IgD-negative memory B cell (primary cell): ENCODE measurements around the gene FMR1. TPM values are rescaled to one million over a fixed set of nuclear protein-coding genes. Genes with fewer than 3 reads are reported as not detected.

Experiments
- H3K27ac Mint-ChIP-seq, 3 donors: one replicate each; pipeline ENCODE4 v1.8.0; 2020 to 2022; ENCODE audit warnings: mild to moderate bottlenecking in 3 of 3, mixed read lengths in 3 of 3, moderate library complexity in 1 of 3
- H3K27me3 Mint-ChIP-seq: one replicate; pipeline ENCODE4 v1.8.0; 2021; ENCODE audit warnings: mixed read lengths
- H3K36me3 Mint-ChIP-seq: one replicate; pipeline ENCODE4 v1.8.0; 2020; ENCODE audit warnings: mild to moderate bottlenecking, mixed read lengths
- H3K4me1 Mint-ChIP-seq, 3 donors: one replicate each; pipeline ENCODE4 v1.8.0; 2020 to 2022; ENCODE audit warnings: mixed read lengths in 3 of 3, mild to moderate bottlenecking in 1 of 3
- H3K4me3 Mint-ChIP-seq, 4 donors: one replicate each; pipeline ENCODE4 v1.8.0; 2020 to 2022; ENCODE audit warnings: mild to moderate bottlenecking in 4 of 4, mixed read lengths in 4 of 4, moderate library complexity in 3 of 4
- H3K9me3 Mint-ChIP-seq, 3 donors: one replicate each; pipeline ENCODE4 v1.8.0; 2020 to 2021; ENCODE audit warnings: mixed read lengths in 3 of 3, mild to moderate bottlenecking in 1 of 3
- polyA plus RNA-seq: library from polyadenylated mRNA; unstranded; fragments of 300-500 nt; fragmentation: Illumina TruSeq; gene quantifications from one replicate; pipeline ENCODE4 v1.2.3, GENCODE V29; 2021

FMR1 gene
- polyA plus RNA-seq, 1 donor from 2014 or later: 3.5 TPM

DNA sequence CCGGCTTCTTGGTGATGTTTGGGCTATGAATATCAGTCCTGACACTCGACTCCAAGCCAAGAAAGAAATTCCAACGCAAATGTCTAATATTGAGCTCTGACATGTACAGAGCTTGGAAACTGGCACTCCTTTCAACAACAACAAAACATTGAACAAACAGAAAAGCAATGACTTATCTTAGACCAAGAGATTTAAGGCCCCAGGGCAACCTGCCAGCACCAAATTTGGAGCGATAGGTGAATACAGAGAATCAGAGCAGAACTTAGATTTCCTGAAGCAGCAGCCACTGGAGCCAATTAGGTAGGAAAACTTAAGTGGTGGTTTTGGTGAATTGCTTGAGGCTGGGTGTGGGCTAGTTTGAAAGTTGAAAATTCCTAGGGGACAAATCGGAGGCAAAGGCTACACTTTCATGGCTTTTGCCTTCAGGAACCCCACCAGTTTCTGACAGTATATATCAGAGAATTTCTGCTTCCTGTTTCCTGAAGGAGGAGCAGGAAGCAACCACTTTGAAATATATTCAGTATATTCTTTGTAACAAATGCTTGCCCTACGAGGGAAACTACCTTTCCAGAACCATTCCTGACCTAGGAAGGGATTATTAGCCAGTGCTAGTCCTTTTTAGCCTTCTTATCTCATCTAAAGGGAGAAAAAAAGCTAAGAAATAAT, 10.1 kb upstream of the FMR1 start:
- peaks cover 0 to 3% (median 0%) of the 10 kb centered on the region in 3 donors for H3K9me3 Mint-ChIP-seq
- H3K27me3 Mint-ChIP-seq: no peaks in the 10 kb centered on the region
- peaks cover 0 to 14% (median 1%) of the 10 kb centered on the region in 3 donors for H3K4me1 Mint-ChIP-seq
- no peak overlapping the region for H3K27ac Mint-ChIP-seq
- no peak overlapping the region for H3K4me3 Mint-ChIP-seq
- no peaks in the 10 kb centered on the region for H3K36me3 Mint-ChIP-seq

GRCh38 chrX:147902270-147902669, 9.4 kb upstream of the FMR1 start:
- Mint-ChIP-seq H3K27me3 (no peaks in the 10 kb centered on the region), H3K4me3 (no peak overlapping the region), H3K9me3 (peaks cover 0 to 3% (median 0%) of the 10 kb centered on the region in 3 donors), H3K27ac (no peak overlapping the region), H3K4me1 (peaks cover 0 to 14% (median 1%) of the 10 kb centered on the region in 3 donors), H3K36me3 (no peaks in the 10 kb centered on the region)

DNA sequence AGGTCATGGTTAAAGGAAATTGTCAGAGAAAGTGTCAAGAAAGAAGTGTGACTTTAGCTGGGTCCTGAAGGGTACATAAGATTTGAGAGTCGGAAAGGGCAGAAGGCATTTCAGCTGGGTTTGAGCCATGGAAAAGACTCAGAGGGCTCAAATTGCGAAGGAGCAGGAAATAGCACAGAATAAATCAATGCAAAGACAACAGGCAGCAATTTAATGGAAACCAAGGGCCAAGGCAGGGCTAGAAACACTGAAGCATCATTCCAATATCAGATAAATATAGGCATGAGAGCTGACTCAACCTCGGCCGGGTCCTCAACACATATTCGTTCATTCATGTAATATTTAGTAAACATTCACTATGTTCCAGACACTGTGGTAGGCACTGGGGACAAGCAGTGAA, 3.6 kb upstream of the FMR1 start:
- Mint-ChIP-seq H3K4me3 (no peak overlapping the region), H3K27me3 (no peaks in the 10 kb centered on the region), H3K36me3 (no peaks in the 10 kb centered on the region), H3K27ac (peak overlapping the region in 1 of 3 donors; percentile 52), H3K9me3 (no peaks in the 10 kb centered on the region), H3K4me1 (peaks cover 0 to 6% (median 3%) of the 10 kb centered on the region in 3 donors)

GRCh38 chrX:147910607-147911006, 1.1 kb upstream of the FMR1 start:
- Mint-ChIP-seq H3K27me3 (no peaks in the 10 kb centered on the region), H3K9me3 (no peaks in the 10 kb centered on the region), H3K4me1 (peaks cover 6 to 17% (median 16%) of the 10 kb centered on the region in 3 donors), H3K4me3 (peak overlapping the region in 3 of 4 donors; percentile 11 to 74 (median 42)), H3K27ac (peak overlapping the region in 1 of 3 donors; percentile 93), H3K36me3 (no peaks in the 10 kb centered on the region)

- H3K9me3 Mint-ChIP-seq: no peaks in the 10 kb centered on the region
- peak overlapping the region in 2 of 3 donors; percentile 93 for H3K27ac Mint-ChIP-seq
- no peaks in the 10 kb centered on the region for H3K27me3 Mint-ChIP-seq
- peaks cover 8 to 26% (median 19%) of the 10 kb centered on the region in 3 donors for H3K4me1 Mint-ChIP-seq
- peak overlapping the region; percentile 90 to 99 (median 98) for H3K4me3 Mint-ChIP-seq
- no peaks in the 10 kb centered on the region for H3K36me3 Mint-ChIP-seq
Measured at GRCh38 chrX:147912093-147912801, 528 bp downstream of the FMR1 start.

- Mint-ChIP-seq H3K27ac (peak overlapping the region in 1 of 3 donors; percentile 93), H3K4me1 (peaks cover 12 to 36% (median 24%) of the 10 kb centered on the region in 3 donors)
Measured at GRCh38 chrX:147913570-147913969, 1.9 kb downstream of the FMR1 start.

DNA sequence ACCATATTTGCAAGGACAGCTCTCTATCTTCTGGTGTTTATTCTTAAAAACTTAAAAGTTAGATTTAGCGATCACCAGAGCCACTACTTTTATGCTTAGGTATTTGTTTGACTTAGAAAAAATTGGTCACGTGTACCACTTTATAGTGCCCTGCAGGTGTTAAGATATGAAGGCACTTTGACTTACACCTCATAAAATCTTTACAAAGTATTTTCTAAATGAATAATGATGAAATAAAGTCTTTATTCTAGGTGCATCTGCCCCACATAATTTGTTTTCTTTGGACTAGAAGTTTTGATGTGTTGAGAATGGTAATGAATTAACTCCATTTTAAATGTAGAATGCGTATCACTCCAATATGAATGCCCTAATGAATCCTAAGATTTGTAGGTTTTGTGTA, 2.9 kb downstream of the FMR1 start:
- Mint-ChIP-seq H3K27ac (peak overlapping the region in 1 of 3 donors; percentile 54), H3K4me1 (peaks cover 12 to 36% (median 24%) of the 10 kb centered on the region in 3 donors), H3K36me3 (no peaks in the 10 kb centered on the region), H3K4me3 (peak overlapping the region in 1 of 4 donors; percentile 99), H3K27me3 (no peaks in the 10 kb centered on the region), H3K9me3 (peaks cover 0 to 2% (median 0%) of the 10 kb centered on the region in 3 donors)

More at GRCh38 chrX:147913570-147913969, 1.9 kb downstream of the FMR1 start:
- Mint-ChIP-seq H3K4me3 (peak overlapping the region in 2 of 4 donors; percentile 47 to 99), H3K27me3 (no peaks in the 10 kb centered on the region), H3K36me3 (no peaks in the 10 kb centered on the region), H3K9me3 (peaks cover 0 to 2% (median 0%) of the 10 kb centered on the region in 3 donors)

GRCh38 chrX:147916375-147916968, 4.8 kb downstream of the FMR1 start:
- peak overlapping the region in 1 of 4 donors; percentile 35 for H3K4me3 Mint-ChIP-seq
- H3K27ac Mint-ChIP-seq: peak overlapping the region; percentile 11 to 73 (median 33)
- no peaks in the 10 kb centered on the region for H3K36me3 Mint-ChIP-seq
- peaks cover 0 to 4% (median 0%) of the 10 kb centered on the region in 3 donors for H3K9me3 Mint-ChIP-seq
- H3K4me1 Mint-ChIP-seq: peaks cover 15 to 39% (median 30%) of the 10 kb centered on the region in 3 donors
- H3K27me3 Mint-ChIP-seq: no peaks in the 10 kb centered on the region

- H3K4me3 Mint-ChIP-seq: peak overlapping the region in 3 of 4 donors; percentile 5 to 83 (median 80)
- H3K4me1 Mint-ChIP-seq: peaks cover 15 to 42% (median 24%) of the 10 kb centered on the region in 3 donors
- no peaks in the 10 kb centered on the region for H3K27me3 Mint-ChIP-seq
- H3K9me3 Mint-ChIP-seq: peaks cover 0 to 4% (median 0%) of the 10 kb centered on the region in 3 donors
- peak overlapping the region; percentile 11 to 84 (median 41) for H3K27ac Mint-ChIP-seq
- H3K36me3 Mint-ChIP-seq: no peaks in the 10 kb centered on the region
Measured at GRCh38 chrX:147917700-147918695, 6.3 kb downstream of the FMR1 start.

DNA sequence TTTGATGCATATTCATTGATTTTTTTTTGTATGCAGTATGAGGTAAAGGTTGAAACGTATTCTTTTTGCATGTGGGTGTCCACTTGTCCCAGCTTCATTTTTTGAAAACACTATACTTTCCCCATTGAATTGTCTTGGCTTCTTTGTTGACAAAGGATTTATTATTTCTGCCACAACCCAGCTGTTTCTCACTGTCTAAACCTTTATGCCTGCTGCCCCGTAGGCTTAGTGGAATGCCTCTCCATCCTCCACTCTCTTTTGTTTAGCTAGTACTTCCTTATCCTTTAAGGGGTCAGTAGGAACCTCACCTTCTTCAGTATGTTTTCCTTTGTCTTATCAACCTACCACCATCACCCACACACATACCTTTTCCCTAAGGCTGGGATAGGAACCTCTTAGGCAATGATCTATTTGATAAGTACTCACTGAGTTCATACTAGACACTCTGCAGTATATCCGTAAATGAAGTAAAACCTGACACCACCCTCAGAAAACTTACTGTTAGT, 8.5 kb downstream of the FMR1 start:
- Mint-ChIP-seq H3K4me1 (peaks cover 13 to 36% (median 16%) of the 10 kb centered on the region in 3 donors), H3K9me3 (peaks cover 0 to 4% (median 0%) of the 10 kb centered on the region in 3 donors), H3K27ac (no peak overlapping the region), H3K4me3 (no peak overlapping the region), H3K36me3 (no peaks in the 10 kb centered on the region), H3K27me3 (no peaks in the 10 kb centered on the region)

- no peak overlapping the region for H3K4me3 Mint-ChIP-seq
- H3K9me3 Mint-ChIP-seq: peaks cover 0 to 2% (median 0%) of the 10 kb centered on the region in 3 donors
- peaks cover 2 to 12% (median 5%) of the 10 kb centered on the region in 3 donors for H3K4me1 Mint-ChIP-seq
- H3K27me3 Mint-ChIP-seq: no peaks in the 10 kb centered on the region
- no peak overlapping the region for H3K27ac Mint-ChIP-seq
- H3K36me3 Mint-ChIP-seq: no peaks in the 10 kb centered on the region
Measured at GRCh38 chrX:147923605-147924004, 11.9 kb downstream of the FMR1 start.

GRCh38 chrX:147927256-147927655, 15.5 kb downstream of the FMR1 start:
- H3K27ac Mint-ChIP-seq: no peak overlapping the region
- H3K4me1 Mint-ChIP-seq: peaks cover 0 to 3% (median 0%) of the 10 kb centered on the region in 3 donors
- H3K27me3 Mint-ChIP-seq: no peaks in the 10 kb centered on the region
- H3K36me3 Mint-ChIP-seq: peaks cover 3% of the 10 kb centered on the region
- no peak overlapping the region for H3K4me3 Mint-ChIP-seq
- H3K9me3 Mint-ChIP-seq: no peaks in the 10 kb centered on the region

DNA sequence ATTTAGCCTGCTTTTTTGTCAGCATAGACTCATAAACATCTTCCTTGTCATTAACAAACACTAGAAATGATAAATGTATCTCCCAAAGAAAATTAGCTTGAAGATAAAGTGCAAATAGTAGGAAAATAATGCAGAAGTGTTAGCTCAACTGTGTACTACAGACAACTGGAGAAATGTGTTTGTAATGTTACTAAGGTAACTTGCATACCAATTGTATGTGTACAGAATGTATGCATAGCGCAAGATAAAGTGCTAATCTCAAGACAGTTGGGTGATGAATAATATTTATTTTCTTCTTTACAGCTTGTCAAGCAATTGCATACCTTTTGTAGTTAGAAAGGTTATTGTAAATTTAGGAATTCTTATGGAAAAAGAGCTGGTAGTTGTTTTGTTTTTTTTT, 22.1 kb downstream of the FMR1 start:
- Mint-ChIP-seq H3K27ac (peak overlapping the region in 1 of 3 donors; percentile 73), H3K27me3 (no peaks in the 10 kb centered on the region), H3K36me3 (peaks cover 3% of the 10 kb centered on the region), H3K4me1 (no peaks in the 10 kb centered on the region), H3K4me3 (no peak overlapping the region), H3K9me3 (no peaks in the 10 kb centered on the region)
